Left ventricle myocardium inferior (tissue), 1 donor: ENCODE results near the gene KIF17. TPM values are rescaled to one million over a fixed set of nuclear protein-coding genes. Genes with fewer than 3 reads are reported as not detected.

Experiments used
- DNase-seq: peaks from one replicate; pipeline ENCODE4 v3.0.0-alpha.2; 2020
- H3K27ac ChIP-seq: fragments of 200-600 bp; replicated peaks from 2 replicates; pipeline ENCODE4 v1.8.0; 2021
- H3K27me3 ChIP-seq: fragments of 200-600 bp; 2 replicates; pipeline ENCODE4 v1.8.0; 2021; ENCODE audit warnings: low read depth
- H3K36me3 ChIP-seq: fragments of 200-600 bp; 2 replicates; pipeline ENCODE4 v1.8.0; 2021
- H3K4me1 ChIP-seq: fragments of 200-600 bp; 2 replicates; pipeline ENCODE4 v1.8.0; 2021
- H3K4me3 ChIP-seq: fragments of 200-600 bp; 2 replicates; pipeline ENCODE4 v1.8.0; 2021; ENCODE audit warnings: mild to moderate bottlenecking, moderate library complexity
- H3K9me3 ChIP-seq: fragments of 200-600 bp; replicated peaks from 2 replicates; pipeline ENCODE4 v1.8.0; 2021
- intact Hi-C: fragments of 100-400 bp; cut with micrococcal nuclease; formaldehyde crosslinking; loops from one replicate; pipeline ENCODE4 v1.11.0; 2022
- total RNA-seq: library from RNA; stranded (reverse); fragmentation: NEBNext Ultra II Directional; extraction: Animal tissue kit (Norgen Biotek cat#: 25700); gene quantifications from one replicate; pipeline ENCODE4 v1.2.1, GENCODE V29; 2021
- TF ChIP-seq, protein P1 (sequence below): fragments of 200-600 bp; IDR thresholded peaks from 2 replicates; pipeline ENCODE4 v1.8.0; 2021; ENCODE audit warnings: antibody characterized with exemption, mild to moderate bottlenecking, borderline replicate concordance
- donor health status: DM: no; HTN: yes; CAD: no; lungs with severe emphysema.

KIF17 gene
- total RNA-seq, 1 donor from 2014 or later: 4.6 TPM

DNA sequence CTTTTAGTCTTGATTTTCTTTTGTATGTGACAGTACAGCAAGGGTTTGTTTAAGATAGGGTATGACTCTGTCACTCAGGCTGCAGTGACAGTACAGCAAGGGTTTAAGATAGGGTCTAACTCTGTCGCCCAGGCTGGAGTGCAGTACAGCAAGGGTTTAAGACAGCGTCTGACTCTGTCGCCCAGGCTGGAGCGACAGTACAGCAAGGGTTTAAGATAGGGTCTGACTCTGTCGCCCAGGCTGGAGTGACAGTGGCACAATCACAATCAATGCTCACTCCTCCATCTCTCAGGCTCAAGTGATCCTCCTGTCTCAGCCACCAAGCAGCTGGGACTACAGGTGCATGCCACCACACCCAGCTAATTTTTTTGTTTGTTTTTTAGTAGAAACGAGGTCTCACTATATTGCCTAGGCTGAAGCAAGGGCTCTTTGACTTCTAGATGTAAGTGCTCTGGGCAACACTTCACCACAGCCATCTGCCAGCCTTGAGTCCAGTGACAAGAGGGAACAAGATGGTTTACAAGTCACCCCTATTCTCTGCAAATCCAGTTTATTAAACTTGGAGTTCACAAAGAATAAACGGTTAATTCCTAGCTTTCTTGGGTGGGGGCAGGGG lies 15.7 kb upstream of the KIF17 start:
- intact Hi-C loops: no loop called here
- Histone ChIP-seq H3K27me3 (peaks cover 41% of the 10 kb centered on the region), H3K4me1 (peaks cover 33% of the 10 kb centered on the region), H3K4me3 (peak overlapping the region; percentile 76), H3K9me3 (no peaks in the 10 kb centered on the region), H3K27ac (peak overlapping the region; percentile 9), H3K36me3 (peaks cover 16% of the 10 kb centered on the region)
- TF ChIP-seq, protein P1, sequence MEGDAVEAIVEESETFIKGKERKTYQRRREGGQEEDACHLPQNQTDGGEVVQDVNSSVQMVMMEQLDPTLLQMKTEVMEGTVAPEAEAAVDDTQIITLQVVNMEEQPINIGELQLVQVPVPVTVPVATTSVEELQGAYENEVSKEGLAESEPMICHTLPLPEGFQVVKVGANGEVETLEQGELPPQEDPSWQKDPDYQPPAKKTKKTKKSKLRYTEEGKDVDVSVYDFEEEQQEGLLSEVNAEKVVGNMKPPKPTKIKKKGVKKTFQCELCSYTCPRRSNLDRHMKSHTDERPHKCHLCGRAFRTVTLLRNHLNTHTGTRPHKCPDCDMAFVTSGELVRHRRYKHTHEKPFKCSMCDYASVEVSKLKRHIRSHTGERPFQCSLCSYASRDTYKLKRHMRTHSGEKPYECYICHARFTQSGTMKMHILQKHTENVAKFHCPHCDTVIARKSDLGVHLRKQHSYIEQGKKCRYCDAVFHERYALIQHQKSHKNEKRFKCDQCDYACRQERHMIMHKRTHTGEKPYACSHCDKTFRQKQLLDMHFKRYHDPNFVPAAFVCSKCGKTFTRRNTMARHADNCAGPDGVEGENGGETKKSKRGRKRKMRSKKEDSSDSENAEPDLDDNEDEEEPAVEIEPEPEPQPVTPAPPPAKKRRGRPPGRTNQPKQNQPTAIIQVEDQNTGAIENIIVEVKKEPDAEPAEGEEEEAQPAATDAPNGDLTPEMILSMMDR: no peak
- DNase-seq: no peak

DNA sequence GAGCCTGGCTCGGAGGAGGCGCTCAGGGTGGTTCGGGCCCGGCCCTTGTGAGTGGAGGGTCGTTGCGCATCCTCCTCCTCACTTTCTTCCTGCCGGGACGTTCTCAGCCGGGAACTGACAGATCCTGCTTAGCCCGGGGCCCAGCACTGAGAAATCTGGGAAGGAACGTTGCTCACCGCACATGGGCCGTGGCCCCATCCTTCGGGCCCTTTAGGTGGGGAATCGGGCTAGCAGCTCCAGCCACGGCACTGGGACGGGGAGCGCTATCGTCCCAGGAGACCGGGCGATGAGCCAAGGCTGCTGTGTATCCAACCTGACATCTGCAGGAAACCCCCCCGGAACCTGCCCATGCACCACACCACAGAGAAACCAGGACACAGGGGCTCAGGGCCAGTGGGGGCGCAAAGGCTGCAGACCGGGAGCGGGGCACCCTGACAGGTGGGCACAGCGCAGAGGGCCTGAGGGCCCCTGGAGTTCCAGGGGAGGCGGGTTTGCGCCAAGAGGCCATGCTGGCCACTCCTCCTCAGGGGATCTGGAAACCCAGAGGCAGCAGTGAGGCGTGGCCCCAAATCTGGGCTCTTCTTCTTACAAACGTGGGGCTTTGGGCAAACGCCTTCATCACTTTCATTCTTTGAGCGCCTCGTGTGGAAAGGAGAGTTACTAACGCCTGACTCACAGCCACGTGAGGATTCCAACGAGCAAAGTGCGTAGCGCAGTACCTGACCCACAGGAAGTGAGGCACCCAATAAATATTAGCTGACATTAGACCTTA lies 15.0 kb upstream of the KIF17 start, which contains the start of gene SH2D5:
TSS of gene SH2D5 (minus strand) at position 116 of the 772 bp plus-strand sequence. CDS start 4,659 bp downstream, outside the sequence.
- Histone ChIP-seq H3K9me3 (no peaks in the 10 kb centered on the region), H3K27ac (peak within 1 kb of the TSS; percentile 9), H3K4me1 (peaks cover 33% of the 10 kb centered on the region), H3K36me3 (peaks cover 10% of the 10 kb centered on the region), H3K4me3 (peak within 1 kb of the TSS; percentile 76), H3K27me3 (peaks cover 48% of the 10 kb centered on the region)
- intact Hi-C loops: no loop called here
- TF ChIP-seq, protein P1: peak; percentile 39
- DNase-seq: peak; percentile 36

DNA sequence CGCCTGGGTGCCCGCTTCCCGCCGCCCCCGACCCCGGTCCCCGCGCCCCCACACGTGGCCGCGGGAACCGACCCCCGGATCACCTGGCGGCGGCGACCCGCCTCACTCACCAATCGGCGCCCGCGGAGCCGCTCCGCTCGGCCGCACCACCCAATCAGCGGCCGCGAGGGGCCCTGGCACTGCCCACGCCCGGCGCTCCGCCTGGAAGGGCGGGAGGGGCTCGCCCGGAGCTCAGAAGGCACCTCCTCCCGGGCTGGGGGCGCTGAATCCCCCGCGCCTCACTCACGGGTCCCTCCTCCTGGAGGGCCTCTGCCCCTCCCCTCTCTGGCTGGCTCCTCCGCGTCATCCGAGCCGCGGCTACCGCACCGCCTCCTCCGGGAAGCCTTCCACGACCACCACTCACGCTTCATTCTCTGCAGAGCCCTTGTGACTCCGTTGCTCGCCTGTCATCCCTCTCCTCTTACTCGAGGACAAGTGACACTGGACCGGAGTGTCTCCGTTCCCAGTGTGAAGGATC lies 14.3 kb upstream of the KIF17 start:
- DNase-seq: peak; percentile 52
- Histone ChIP-seq H3K9me3 (no peaks in the 10 kb centered on the region), H3K36me3 (peaks cover 4% of the 10 kb centered on the region), H3K4me3 (peak overlapping the region; percentile 76), H3K27me3 (peaks cover 53% of the 10 kb centered on the region), H3K4me1 (peaks cover 33% of the 10 kb centered on the region), H3K27ac (no peak overlapping the region)
- TF ChIP-seq, protein P1: no peak
- intact Hi-C loops: no loop called here

DNA sequence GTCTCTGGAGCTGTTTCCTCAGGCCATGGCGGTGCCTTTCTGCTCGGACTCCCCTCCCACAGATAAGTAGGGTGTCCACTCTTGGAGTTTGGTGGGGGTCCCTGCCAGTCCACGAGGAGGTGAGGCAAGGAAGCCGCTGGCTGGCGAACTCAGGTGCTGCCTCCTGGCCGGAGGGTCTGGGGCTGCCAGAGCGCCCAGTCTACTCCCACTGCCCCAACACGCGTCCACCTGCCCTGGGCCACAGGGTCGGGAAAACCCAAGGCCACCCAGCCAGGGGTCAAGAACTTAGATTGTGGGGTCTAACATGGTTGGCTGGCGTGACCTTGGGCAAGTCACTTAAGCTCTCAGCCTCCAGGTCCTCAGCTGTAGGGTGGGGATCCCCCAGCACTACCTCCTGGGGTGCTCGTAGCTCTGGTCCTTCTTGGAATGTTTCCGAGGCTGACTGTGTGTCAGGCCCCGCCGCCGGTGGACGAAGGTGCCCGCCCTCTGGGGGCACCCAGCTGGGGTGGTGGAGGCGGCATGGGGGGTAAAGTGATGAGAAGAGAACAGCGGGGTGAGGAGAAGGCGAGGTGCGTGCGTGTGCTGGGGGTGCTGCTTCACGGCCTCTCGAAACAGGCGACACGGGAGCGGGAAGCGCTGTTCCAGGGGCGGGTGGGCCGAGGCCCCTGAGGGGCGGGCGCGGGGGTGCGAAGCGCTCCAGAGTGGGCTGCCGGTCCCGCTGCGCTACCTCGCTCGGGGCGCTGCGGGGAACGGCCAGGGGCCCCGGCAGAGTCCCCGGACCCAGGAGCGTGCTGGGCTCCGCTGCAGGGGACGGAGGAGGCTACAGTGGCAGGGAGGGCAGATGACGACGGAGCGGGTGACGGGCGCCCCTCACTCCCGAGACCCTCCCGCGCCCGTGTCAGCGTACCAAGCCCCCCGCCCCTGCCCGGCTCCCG lies 13.5 kb upstream of the KIF17 start:
- peaks cover 61% of the 10 kb centered on the region for H3K27me3 ChIP-seq
- peaks cover 33% of the 10 kb centered on the region for H3K4me1 ChIP-seq
- H3K36me3 ChIP-seq: no peaks in the 10 kb centered on the region
- no peak for DNase-seq
- TF ChIP-seq, protein P1: no peak
- H3K4me3 ChIP-seq: peak overlapping the region; percentile 76
- no peaks in the 10 kb centered on the region for H3K9me3 ChIP-seq
- intact Hi-C loops: no loop called here
- no peak overlapping the region for H3K27ac ChIP-seq

DNA sequence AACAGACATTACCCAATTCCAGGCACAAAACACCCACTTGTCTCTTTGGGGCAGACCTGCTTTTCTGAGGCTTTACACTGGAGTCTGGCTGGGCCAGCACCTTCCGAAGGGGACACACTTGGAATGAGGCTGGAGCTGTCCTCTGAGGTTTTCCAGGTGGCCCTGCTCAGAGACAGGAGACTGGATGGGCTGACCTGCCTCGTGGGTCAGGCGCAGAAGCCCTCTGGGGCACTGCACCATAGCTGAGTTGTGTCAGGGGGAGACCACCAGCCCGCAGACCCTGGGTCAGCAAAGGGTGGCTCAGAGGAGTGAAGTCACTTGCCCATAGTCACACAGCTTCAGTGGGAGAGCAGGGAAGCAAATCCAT lies 12.9 kb upstream of the KIF17 start:
- intact Hi-C loops: no loop called here
- no peak for DNase-seq

More for the DNA sequence above, 12.9 kb upstream of the KIF17 start:
- no peak overlapping the region for H3K27ac ChIP-seq
- peaks cover 33% of the 10 kb centered on the region for H3K4me1 ChIP-seq
- peaks cover 61% of the 10 kb centered on the region for H3K27me3 ChIP-seq
- TF ChIP-seq, protein P1: no peak
- no peaks in the 10 kb centered on the region for H3K36me3 ChIP-seq
- no peak overlapping the region for H3K4me3 ChIP-seq
- H3K9me3 ChIP-seq: no peaks in the 10 kb centered on the region
